Activated naive CD4-positive, alpha-beta T cell treated with anti-CD3 and anti-CD28 coated beads, Interleukin-2, amount 50 U/mL, for 24 hours (primary cell): ENCODE results near the gene SKOR2.

Experiments used
- H3K27ac Mint-ChIP-seq: one replicate; pipeline ENCODE4 v1.8.0; 2021; ENCODE audit warnings: mild to moderate bottlenecking, mixed read lengths
- H3K27me3 Mint-ChIP-seq: one replicate; pipeline ENCODE4 v1.8.0; 2021; ENCODE audit warnings: mixed read lengths
- H3K36me3 Mint-ChIP-seq: one replicate; pipeline ENCODE4 v1.8.0; 2021; ENCODE audit warnings: mixed read lengths
- H3K4me1 Mint-ChIP-seq: one replicate; pipeline ENCODE4 v1.8.0; 2021; ENCODE audit warnings: mixed read lengths
- H3K4me3 Mint-ChIP-seq: one replicate; pipeline ENCODE4 v1.8.0; 2021; ENCODE audit warnings: mild to moderate bottlenecking, mixed read lengths
- H3K9me3 Mint-ChIP-seq: one replicate; pipeline ENCODE4 v1.8.0; 2021; ENCODE audit warnings: mixed read lengths

SKOR2 gene

GRCh38 chr18:47263430-47264307 is 12.2 kb upstream of the SKOR2 start:
- no peaks in the 10 kb centered on the region for H3K36me3 Mint-ChIP-seq
- no peak overlapping the region for H3K27ac Mint-ChIP-seq
- H3K4me3 Mint-ChIP-seq = no peak overlapping the region
- no peaks in the 10 kb centered on the region for H3K9me3 Mint-ChIP-seq
- peaks cover 52% of the 10 kb centered on the region for H3K27me3 Mint-ChIP-seq
- no peaks in the 10 kb centered on the region for H3K4me1 Mint-ChIP-seq

- Mint-ChIP-seq H3K4me3 (no peak overlapping the region), H3K27me3 (peaks cover 57% of the 10 kb centered on the region), H3K36me3 (no peaks in the 10 kb centered on the region), H3K27ac (no peak overlapping the region), H3K9me3 (no peaks in the 10 kb centered on the region), H3K4me1 (no peaks in the 10 kb centered on the region)
Measured at GRCh38 chr18:47263150-47263429, 11.6 kb upstream of the SKOR2 start.

GRCh38 chr18:47262301-47263149 is 11.1 kb upstream of the SKOR2 start:
- Mint-ChIP-seq H3K27me3 (peaks cover 55% of the 10 kb centered on the region), H3K9me3 (no peaks in the 10 kb centered on the region), H3K4me3 (no peak overlapping the region), H3K36me3 (no peaks in the 10 kb centered on the region), H3K4me1 (no peaks in the 10 kb centered on the region), H3K27ac (no peak overlapping the region)

GRCh38 chr18:47261902-47262300 is 10.4 kb upstream of the SKOR2 start:
- Mint-ChIP-seq H3K36me3 (no peaks in the 10 kb centered on the region), H3K4me1 (no peaks in the 10 kb centered on the region), H3K4me3 (no peak overlapping the region), H3K27ac (no peak overlapping the region), H3K9me3 (no peaks in the 10 kb centered on the region), H3K27me3 (peaks cover 59% of the 10 kb centered on the region)

GRCh38 chr18:47260924-47261701 is 9.7 kb upstream of the SKOR2 start:
- Mint-ChIP-seq H3K4me1 (no peaks in the 10 kb centered on the region), H3K27me3 (peaks cover 63% of the 10 kb centered on the region), H3K9me3 (no peaks in the 10 kb centered on the region), H3K36me3 (no peaks in the 10 kb centered on the region), H3K27ac (no peak overlapping the region), H3K4me3 (no peak overlapping the region)

- Mint-ChIP-seq H3K27me3 (peaks cover 69% of the 10 kb centered on the region), H3K9me3 (no peaks in the 10 kb centered on the region), H3K4me3 (no peak overlapping the region), H3K36me3 (no peaks in the 10 kb centered on the region), H3K4me1 (no peaks in the 10 kb centered on the region), H3K27ac (no peak overlapping the region)
Measured at GRCh38 chr18:47260120-47260923, 8.9 kb upstream of the SKOR2 start.

- no peaks in the 10 kb centered on the region for H3K36me3 Mint-ChIP-seq
- no peak overlapping the region for H3K27ac Mint-ChIP-seq
- H3K4me1 Mint-ChIP-seq = no peaks in the 10 kb centered on the region
- no peaks in the 10 kb centered on the region for H3K9me3 Mint-ChIP-seq
- H3K27me3 Mint-ChIP-seq = peaks cover 69% of the 10 kb centered on the region
- no peak overlapping the region for H3K4me3 Mint-ChIP-seq
Measured at GRCh38 chr18:47254341-47254939, 3.0 kb upstream of the SKOR2 start.

- Mint-ChIP-seq H3K4me1 (peaks cover 3% of the 10 kb centered on the region), H3K4me3 (no peak overlapping the region), H3K9me3 (no peaks in the 10 kb centered on the region), H3K27ac (no peak overlapping the region), H3K36me3 (no peaks in the 10 kb centered on the region), H3K27me3 (peaks cover 72% of the 10 kb centered on the region)
Measured at GRCh38 chr18:47253101-47253654, 1.7 kb upstream of the SKOR2 start.

GRCh38 chr18:47250391-47251046 is 941 bp downstream of the SKOR2 start:
- peaks cover 8% of the 10 kb centered on the region for H3K4me1 Mint-ChIP-seq
- no peak overlapping the region for H3K4me3 Mint-ChIP-seq
- H3K36me3 Mint-ChIP-seq = no peaks in the 10 kb centered on the region
- H3K9me3 Mint-ChIP-seq = peaks cover 4% of the 10 kb centered on the region
- H3K27ac Mint-ChIP-seq = no peak overlapping the region
- H3K27me3 Mint-ChIP-seq = peaks cover 64% of the 10 kb centered on the region

GRCh38 chr18:47249314-47249981 is 2.0 kb downstream of the SKOR2 start:
- no peaks in the 10 kb centered on the region for H3K36me3 Mint-ChIP-seq
- H3K9me3 Mint-ChIP-seq = peaks cover 4% of the 10 kb centered on the region
- no peak overlapping the region for H3K27ac Mint-ChIP-seq
- no peak overlapping the region for H3K4me3 Mint-ChIP-seq
- H3K27me3 Mint-ChIP-seq = peaks cover 67% of the 10 kb centered on the region
- H3K4me1 Mint-ChIP-seq = peaks cover 12% of the 10 kb centered on the region

- no peak overlapping the region for H3K4me3 Mint-ChIP-seq
Measured at GRCh38 chr18:47248604-47249313, 2.7 kb downstream of the SKOR2 start.

GRCh38 chr18:47248115-47248603 is 3.3 kb downstream of the SKOR2 start:
- H3K9me3 Mint-ChIP-seq = peaks cover 4% of the 10 kb centered on the region
- H3K4me3 Mint-ChIP-seq = no peak overlapping the region
- peaks cover 63% of the 10 kb centered on the region for H3K27me3 Mint-ChIP-seq
- no peaks in the 10 kb centered on the region for H3K36me3 Mint-ChIP-seq
- H3K4me1 Mint-ChIP-seq = peaks cover 12% of the 10 kb centered on the region
- no peak overlapping the region for H3K27ac Mint-ChIP-seq

More at GRCh38 chr18:47248604-47249313, 2.7 kb downstream of the SKOR2 start:
- peaks cover 12% of the 10 kb centered on the region for H3K4me1 Mint-ChIP-seq
- H3K9me3 Mint-ChIP-seq = peaks cover 4% of the 10 kb centered on the region
- H3K36me3 Mint-ChIP-seq = no peaks in the 10 kb centered on the region
- no peak overlapping the region for H3K27ac Mint-ChIP-seq
- H3K27me3 Mint-ChIP-seq = peaks cover 67% of the 10 kb centered on the region
